ENCODE data around the gene GPX1.

Gene GPX1

GRCh38 chr3:49311283-49311682 is 46.9 kb downstream of the GPX1 start:
- DNase-seq: no peak

GRCh38 chr3:49310677-49311076 is 47.5 kb downstream of the GPX1 start:
- DNase-seq: no peak

All from NCI-H510A treated with DMSO at 0.1 percent for 48 hours (cell line).